ENCODE measurements around the gene COA4.

GRCh38 chr11:73916435-73916834, 39.8 kb upstream of the COA4 start:
- TF ChIP-seq CTCF (IDR thresholded peaks at IDR 0.05): no peak
- no peak for TF ChIP-seq ZFX (IDR thresholded peaks at IDR 0.05; ENCODE audit: borderline replicate concordance)

Data from 22Rv1 (cell line).